Sigmoid colon (tissue), 4 donors: ENCODE data around the gene MBD3L2.
"Not testable (repeated sequence)": the region's sequence is repeated elsewhere in the genome, so short reads cannot be mapped to it uniquely, and the experiment has no call there.

ENCODE experiments used
- CTCF ChIP-seq, 4 experiments: fragments of 450-650 bp in 3 of 4; fragments of 200-600 bp in 1 of 4; IDR thresholded peaks; one replicate each; pipeline ENCODE4 v1.5.1; 2016 to 2019; ENCODE audit warnings: antibody characterized with exemption in 4 of 4, mild to moderate bottlenecking in 3 of 4, moderate library complexity in 2 of 4
- POLR2A ChIP-seq, 2 donors: fragments of 450-650 bp; IDR thresholded peaks; one replicate each; pipeline ENCODE4 v1.6.1; 2016; ENCODE audit warnings: antibody characterized with exemption in 2 of 2, mild to moderate bottlenecking in 2 of 2, moderate library complexity in 2 of 2
- POLR2AphosphoS5 ChIP-seq, 4 donors: sonication (generic); formaldehyde crosslinking; IDR thresholded peaks; one replicate each; pipeline ENCODE4 v1.6.1; 2017; ENCODE audit warnings: antibody characterized with exemption in 4 of 4

- TF ChIP-seq POLR2AphosphoS5, CTCF, POLR2A (IDR thresholded peaks at IDR 0.05): not testable (repeated sequence)
These were observed 18.0 kb downstream of the MBD3L2 start for GRCh38 chr19:7067122-7067521.
